WTC11 (cell line): ENCODE measurements around the gene SLIT3. TPM values are rescaled to one million over a fixed set of nuclear protein-coding genes. Genes with fewer than 3 reads are reported as not detected.

ENCODE experiments used
- ATAC-seq: fragments of 200-7000 bp; cut with Tn5 transposase; 2 replicates; pipeline ENCODE4 v1.10.0; 2021; ENCODE audit warnings: mild to moderate bottlenecking, moderate library complexity
- CTCF ChIA-PET: fragments of 300-600 bp; sonication (Branson Sonifier 250); formaldehyde crosslinking; loops from one replicate; lab custom pipeline; 2021; ENCODE audit warnings: antibody characterized with exemption; lab: Charles Lee
- POLR2A ChIA-PET: fragments of 350-600 bp; sonication (Branson Sonifier 250); formaldehyde crosslinking; loops from one replicate; lab custom pipeline; 2021; ENCODE audit warnings: antibody characterized with exemption; lab: Charles Lee
- DNase-seq: peaks from one replicate; pipeline ENCODE4 v3.0.0; 2021; ENCODE audit warnings: low spot score
- H3K27ac Mint-ChIP-seq: 2 replicates; pipeline ENCODE4 v1.8.0; 2021; ENCODE audit warnings: mixed read lengths
- H3K27me3 Mint-ChIP-seq: 2 replicates; pipeline ENCODE4 v1.8.0; 2021; ENCODE audit warnings: low read depth, mild to moderate bottlenecking, moderate library complexity, mixed read lengths
- H3K36me3 Mint-ChIP-seq: 2 replicates; pipeline ENCODE4 v1.8.0; 2021; ENCODE audit warnings: mixed read lengths
- H3K4me1 Mint-ChIP-seq: 2 replicates; pipeline ENCODE4 v1.8.0; 2022; ENCODE audit warnings: mixed read lengths
- H3K4me3 Mint-ChIP-seq: 2 replicates; pipeline ENCODE4 v1.8.0; 2021; ENCODE audit warnings: mild to moderate bottlenecking, moderate library complexity, mixed read lengths
- H3K9me3 Mint-ChIP-seq: 2 replicates; pipeline ENCODE4 v1.8.0; 2021; ENCODE audit warnings: mixed read lengths
- ETV6 ChIP-seq: sonication (generic); formaldehyde crosslinking; IDR thresholded peaks from 2 replicates; pipeline ENCODE4 v1.8.1; 2022; ENCODE audit warnings: mild to moderate bottlenecking, missing genetic modification reagents
- JAZF1 ChIP-seq: fragments of 250-450 bp; sonication (Bioruptor Pico); IDR thresholded peaks from 2 replicates; pipeline ENCODE4 v1.9.0; 2021; ENCODE audit warnings: moderate library complexity, mild to moderate bottlenecking, inconsistent platforms
- JUN ChIP-seq: sonication (generic); formaldehyde crosslinking; IDR thresholded peaks from 2 replicates; pipeline ENCODE4 v1.8.0; 2023; ENCODE audit warnings: mild to moderate bottlenecking, missing genetic modification reagents
- NFATC4 ChIP-seq: fragments of 250-450 bp; sonication (Bioruptor Pico); IDR thresholded peaks from 2 replicates; pipeline ENCODE4 v1.9.0; 2021; ENCODE audit warnings: mild to moderate bottlenecking
- NFYB ChIP-seq: sonication (generic); formaldehyde crosslinking; conservative IDR thresholded peaks from 2 replicates; pipeline ENCODE4 v1.8.0; 2022; ENCODE audit warnings: low read depth, missing genetic modification reagents
- RELA ChIP-seq: sonication (generic); formaldehyde crosslinking; IDR thresholded peaks from 2 replicates; pipeline ENCODE4 v1.8.1; 2022; ENCODE audit warnings: missing genetic modification reagents, mild to moderate bottlenecking, borderline replicate concordance
- ZNF263 ChIP-seq: sonication (generic); formaldehyde crosslinking; IDR thresholded peaks from 2 replicates; pipeline ENCODE4 v1.8.1; 2022; ENCODE audit warnings: low read depth, mild to moderate bottlenecking, moderate library complexity, missing genetic modification reagents
- ZNF423 ChIP-seq: fragments of 250-450 bp; sonication (Bioruptor Pico); IDR thresholded peaks from 2 replicates; pipeline ENCODE4 v2.1.2; 2022; ENCODE audit warnings: mild to moderate bottlenecking, moderate library complexity
- total RNA-seq: library from RNA; stranded (reverse); gene quantifications from 3 replicates; pipeline ENCODE4 v1.2.3, GENCODE V29; 2021
- TF ChIP-seq, protein P1 (sequence below): sonication (generic); formaldehyde crosslinking; IDR thresholded peaks from 2 replicates; pipeline ENCODE4 v1.8.1; 2022; ENCODE audit warnings: low read depth, mild to moderate bottlenecking, moderate library complexity, missing genetic modification reagents, borderline replicate concordance
- TF ChIP-seq, protein P2 (sequence below): sonication (generic); formaldehyde crosslinking; IDR thresholded peaks from 2 replicates; pipeline ENCODE4 v1.8.1; 2023; ENCODE audit warnings: mild to moderate bottlenecking, missing genetic modification reagents, borderline replicate concordance
- TF ChIP-seq, protein P3 (sequence below): sonication (generic); formaldehyde crosslinking; IDR thresholded peaks from 2 replicates; pipeline ENCODE4 v1.8.0; 2023; ENCODE audit warnings: missing genetic modification reagents, mild to moderate bottlenecking, borderline replicate concordance
- TF ChIP-seq, protein P4 (sequence below): fragments of 250-450 bp; sonication (Bioruptor Pico); IDR thresholded peaks from 2 replicates; pipeline ENCODE4 v1.9.0; 2021; ENCODE audit warnings: mild to moderate bottlenecking
- TF ChIP-seq, protein P5 (sequence below): fragments of 250-450 bp; sonication (Bioruptor Pico); IDR thresholded peaks from 2 replicates; pipeline ENCODE4 v1.9.0; 2021; ENCODE audit warnings: mild to moderate bottlenecking, borderline replicate concordance
- TF ChIP-seq, protein P6 (sequence below): fragments of 250-450 bp; sonication (Bioruptor Pico); IDR thresholded peaks from 2 replicates; pipeline ENCODE4 v2.1.2; 2022; ENCODE audit warnings: mild to moderate bottlenecking, moderate library complexity
- TF ChIP-seq, protein P7 (sequence below): sonication (generic); formaldehyde crosslinking; IDR thresholded peaks from 2 replicates; pipeline ENCODE4 v1.8.0; 2023; ENCODE audit warnings: missing genetic modification reagents

Gene SLIT3
- total RNA-seq, 1 experiment from 2014 or later: 1.9 TPM

DNA sequence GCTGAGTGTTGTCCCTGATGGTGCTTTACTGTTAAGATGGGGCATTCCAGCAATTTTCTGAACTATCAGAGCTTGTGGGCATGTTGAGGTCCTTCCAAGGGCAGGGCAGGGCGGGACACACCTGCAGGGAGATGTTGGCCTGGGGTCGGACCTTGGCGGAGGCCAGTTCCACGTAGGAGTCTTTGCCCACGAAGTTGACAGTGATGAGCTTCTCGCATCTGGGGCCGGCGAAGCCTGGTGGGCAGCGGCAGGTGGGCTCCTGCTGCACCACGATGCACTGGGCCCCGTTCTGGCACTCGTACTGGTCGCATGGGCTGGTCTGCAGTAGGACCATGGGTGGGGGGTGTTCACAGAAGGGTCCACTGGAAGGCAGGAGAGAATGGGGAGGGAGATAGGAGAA is 615.4 kb downstream of the SLIT3 start (continued):
- TF ChIP-seq, protein P1, sequence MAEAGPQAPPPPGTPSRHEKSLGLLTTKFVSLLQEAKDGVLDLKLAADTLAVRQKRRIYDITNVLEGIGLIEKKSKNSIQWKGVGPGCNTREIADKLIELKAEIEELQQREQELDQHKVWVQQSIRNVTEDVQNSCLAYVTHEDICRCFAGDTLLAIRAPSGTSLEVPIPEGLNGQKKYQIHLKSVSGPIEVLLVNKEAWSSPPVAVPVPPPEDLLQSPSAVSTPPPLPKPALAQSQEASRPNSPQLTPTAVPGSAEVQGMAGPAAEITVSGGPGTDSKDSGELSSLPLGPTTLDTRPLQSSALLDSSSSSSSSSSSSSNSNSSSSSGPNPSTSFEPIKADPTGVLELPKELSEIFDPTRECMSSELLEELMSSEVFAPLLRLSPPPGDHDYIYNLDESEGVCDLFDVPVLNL (CRISPR knock-in tag): no peak
- TF ChIP-seq, protein P2, sequence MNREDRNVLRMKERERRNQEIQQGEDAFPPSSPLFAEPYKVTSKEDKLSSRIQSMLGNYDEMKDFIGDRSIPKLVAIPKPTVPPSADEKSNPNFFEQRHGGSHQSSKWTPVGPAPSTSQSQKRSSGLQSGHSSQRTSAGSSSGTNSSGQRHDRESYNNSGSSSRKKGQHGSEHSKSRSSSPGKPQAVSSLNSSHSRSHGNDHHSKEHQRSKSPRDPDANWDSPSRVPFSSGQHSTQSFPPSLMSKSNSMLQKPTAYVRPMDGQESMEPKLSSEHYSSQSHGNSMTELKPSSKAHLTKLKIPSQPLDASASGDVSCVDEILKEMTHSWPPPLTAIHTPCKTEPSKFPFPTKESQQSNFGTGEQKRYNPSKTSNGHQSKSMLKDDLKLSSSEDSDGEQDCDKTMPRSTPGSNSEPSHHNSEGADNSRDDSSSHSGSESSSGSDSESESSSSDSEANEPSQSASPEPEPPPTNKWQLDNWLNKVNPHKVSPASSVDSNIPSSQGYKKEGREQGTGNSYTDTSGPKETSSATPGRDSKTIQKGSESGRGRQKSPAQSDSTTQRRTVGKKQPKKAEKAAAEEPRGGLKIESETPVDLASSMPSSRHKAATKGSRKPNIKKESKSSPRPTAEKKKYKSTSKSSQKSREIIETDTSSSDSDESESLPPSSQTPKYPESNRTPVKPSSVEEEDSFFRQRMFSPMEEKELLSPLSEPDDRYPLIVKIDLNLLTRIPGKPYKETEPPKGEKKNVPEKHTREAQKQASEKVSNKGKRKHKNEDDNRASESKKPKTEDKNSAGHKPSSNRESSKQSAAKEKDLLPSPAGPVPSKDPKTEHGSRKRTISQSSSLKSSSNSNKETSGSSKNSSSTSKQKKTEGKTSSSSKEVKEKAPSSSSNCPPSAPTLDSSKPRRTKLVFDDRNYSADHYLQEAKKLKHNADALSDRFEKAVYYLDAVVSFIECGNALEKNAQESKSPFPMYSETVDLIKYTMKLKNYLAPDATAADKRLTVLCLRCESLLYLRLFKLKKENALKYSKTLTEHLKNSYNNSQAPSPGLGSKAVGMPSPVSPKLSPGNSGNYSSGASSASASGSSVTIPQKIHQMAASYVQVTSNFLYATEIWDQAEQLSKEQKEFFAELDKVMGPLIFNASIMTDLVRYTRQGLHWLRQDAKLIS: no peak
- TF ChIP-seq, protein P3, sequence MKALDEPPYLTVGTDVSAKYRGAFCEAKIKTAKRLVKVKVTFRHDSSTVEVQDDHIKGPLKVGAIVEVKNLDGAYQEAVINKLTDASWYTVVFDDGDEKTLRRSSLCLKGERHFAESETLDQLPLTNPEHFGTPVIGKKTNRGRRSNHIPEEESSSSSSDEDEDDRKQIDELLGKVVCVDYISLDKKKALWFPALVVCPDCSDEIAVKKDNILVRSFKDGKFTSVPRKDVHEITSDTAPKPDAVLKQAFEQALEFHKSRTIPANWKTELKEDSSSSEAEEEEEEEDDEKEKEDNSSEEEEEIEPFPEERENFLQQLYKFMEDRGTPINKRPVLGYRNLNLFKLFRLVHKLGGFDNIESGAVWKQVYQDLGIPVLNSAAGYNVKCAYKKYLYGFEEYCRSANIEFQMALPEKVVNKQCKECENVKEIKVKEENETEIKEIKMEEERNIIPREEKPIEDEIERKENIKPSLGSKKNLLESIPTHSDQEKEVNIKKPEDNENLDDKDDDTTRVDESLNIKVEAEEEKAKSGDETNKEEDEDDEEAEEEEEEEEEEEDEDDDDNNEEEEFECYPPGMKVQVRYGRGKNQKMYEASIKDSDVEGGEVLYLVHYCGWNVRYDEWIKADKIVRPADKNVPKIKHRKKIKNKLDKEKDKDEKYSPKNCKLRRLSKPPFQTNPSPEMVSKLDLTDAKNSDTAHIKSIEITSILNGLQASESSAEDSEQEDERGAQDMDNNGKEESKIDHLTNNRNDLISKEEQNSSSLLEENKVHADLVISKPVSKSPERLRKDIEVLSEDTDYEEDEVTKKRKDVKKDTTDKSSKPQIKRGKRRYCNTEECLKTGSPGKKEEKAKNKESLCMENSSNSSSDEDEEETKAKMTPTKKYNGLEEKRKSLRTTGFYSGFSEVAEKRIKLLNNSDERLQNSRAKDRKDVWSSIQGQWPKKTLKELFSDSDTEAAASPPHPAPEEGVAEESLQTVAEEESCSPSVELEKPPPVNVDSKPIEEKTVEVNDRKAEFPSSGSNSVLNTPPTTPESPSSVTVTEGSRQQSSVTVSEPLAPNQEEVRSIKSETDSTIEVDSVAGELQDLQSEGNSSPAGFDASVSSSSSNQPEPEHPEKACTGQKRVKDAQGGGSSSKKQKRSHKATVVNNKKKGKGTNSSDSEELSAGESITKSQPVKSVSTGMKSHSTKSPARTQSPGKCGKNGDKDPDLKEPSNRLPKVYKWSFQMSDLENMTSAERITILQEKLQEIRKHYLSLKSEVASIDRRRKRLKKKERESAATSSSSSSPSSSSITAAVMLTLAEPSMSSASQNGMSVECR: no peak
- TF ChIP-seq JAZF1 (CRISPR knock-in tag): no peak
- no peak for TF ChIP-seq NFATC4 (CRISPR knock-in tag)
- no peak for TF ChIP-seq ZNF423 (CRISPR knock-in tag)
- TF ChIP-seq, protein P4, sequence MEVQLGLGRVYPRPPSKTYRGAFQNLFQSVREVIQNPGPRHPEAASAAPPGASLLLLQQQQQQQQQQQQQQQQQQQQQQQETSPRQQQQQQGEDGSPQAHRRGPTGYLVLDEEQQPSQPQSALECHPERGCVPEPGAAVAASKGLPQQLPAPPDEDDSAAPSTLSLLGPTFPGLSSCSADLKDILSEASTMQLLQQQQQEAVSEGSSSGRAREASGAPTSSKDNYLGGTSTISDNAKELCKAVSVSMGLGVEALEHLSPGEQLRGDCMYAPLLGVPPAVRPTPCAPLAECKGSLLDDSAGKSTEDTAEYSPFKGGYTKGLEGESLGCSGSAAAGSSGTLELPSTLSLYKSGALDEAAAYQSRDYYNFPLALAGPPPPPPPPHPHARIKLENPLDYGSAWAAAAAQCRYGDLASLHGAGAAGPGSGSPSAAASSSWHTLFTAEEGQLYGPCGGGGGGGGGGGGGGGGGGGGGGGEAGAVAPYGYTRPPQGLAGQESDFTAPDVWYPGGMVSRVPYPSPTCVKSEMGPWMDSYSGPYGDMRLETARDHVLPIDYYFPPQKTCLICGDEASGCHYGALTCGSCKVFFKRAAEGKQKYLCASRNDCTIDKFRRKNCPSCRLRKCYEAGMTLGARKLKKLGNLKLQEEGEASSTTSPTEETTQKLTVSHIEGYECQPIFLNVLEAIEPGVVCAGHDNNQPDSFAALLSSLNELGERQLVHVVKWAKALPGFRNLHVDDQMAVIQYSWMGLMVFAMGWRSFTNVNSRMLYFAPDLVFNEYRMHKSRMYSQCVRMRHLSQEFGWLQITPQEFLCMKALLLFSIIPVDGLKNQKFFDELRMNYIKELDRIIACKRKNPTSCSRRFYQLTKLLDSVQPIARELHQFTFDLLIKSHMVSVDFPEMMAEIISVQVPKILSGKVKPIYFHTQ (CRISPR knock-in tag): no peak
- no peak for TF ChIP-seq ETV6 (CRISPR knock-in tag)
- no peak for TF ChIP-seq NFYB (CRISPR knock-in tag)
- TF ChIP-seq ZNF263: no peak

DNA sequence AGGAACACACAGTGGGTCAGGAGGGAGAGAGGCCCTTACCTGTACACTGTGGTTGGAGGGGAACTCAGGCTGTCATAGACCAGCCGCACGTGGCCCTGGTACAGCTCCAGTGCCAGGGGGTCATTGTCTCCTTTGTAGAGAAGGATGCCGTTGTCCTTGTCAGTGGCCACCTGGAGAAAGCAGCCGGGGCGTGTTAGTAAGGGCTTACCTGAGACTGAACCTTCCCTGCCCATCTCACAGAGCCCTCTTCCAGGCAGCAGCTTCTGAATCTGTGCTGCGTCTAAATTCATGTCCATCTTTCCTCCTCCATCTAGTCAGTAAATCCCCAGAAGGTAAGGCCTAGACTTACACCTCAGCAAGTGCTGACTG is 617.0 kb downstream of the SLIT3 start:
- Mint-ChIP-seq H3K36me3 (no peaks in the 10 kb centered on the region), H3K27ac (no peak overlapping the region), H3K27me3 (no peaks in the 10 kb centered on the region; the same call in 1 of the 2 replicates), H3K4me3 (no peak overlapping the region), H3K9me3 (no peaks in the 10 kb centered on the region), H3K4me1 (no peaks in the 10 kb centered on the region)
- TF ChIP-seq, protein P5, sequence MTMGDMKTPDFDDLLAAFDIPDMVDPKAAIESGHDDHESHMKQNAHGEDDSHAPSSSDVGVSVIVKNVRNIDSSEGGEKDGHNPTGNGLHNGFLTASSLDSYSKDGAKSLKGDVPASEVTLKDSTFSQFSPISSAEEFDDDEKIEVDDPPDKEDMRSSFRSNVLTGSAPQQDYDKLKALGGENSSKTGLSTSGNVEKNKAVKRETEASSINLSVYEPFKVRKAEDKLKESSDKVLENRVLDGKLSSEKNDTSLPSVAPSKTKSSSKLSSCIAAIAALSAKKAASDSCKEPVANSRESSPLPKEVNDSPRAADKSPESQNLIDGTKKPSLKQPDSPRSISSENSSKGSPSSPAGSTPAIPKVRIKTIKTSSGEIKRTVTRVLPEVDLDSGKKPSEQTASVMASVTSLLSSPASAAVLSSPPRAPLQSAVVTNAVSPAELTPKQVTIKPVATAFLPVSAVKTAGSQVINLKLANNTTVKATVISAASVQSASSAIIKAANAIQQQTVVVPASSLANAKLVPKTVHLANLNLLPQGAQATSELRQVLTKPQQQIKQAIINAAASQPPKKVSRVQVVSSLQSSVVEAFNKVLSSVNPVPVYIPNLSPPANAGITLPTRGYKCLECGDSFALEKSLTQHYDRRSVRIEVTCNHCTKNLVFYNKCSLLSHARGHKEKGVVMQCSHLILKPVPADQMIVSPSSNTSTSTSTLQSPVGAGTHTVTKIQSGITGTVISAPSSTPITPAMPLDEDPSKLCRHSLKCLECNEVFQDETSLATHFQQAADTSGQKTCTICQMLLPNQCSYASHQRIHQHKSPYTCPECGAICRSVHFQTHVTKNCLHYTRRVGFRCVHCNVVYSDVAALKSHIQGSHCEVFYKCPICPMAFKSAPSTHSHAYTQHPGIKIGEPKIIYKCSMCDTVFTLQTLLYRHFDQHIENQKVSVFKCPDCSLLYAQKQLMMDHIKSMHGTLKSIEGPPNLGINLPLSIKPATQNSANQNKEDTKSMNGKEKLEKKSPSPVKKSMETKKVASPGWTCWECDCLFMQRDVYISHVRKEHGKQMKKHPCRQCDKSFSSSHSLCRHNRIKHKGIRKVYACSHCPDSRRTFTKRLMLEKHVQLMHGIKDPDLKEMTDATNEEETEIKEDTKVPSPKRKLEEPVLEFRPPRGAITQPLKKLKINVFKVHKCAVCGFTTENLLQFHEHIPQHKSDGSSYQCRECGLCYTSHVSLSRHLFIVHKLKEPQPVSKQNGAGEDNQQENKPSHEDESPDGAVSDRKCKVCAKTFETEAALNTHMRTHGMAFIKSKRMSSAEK (CRISPR knock-in tag): no peak
- TF ChIP-seq, protein P6, sequence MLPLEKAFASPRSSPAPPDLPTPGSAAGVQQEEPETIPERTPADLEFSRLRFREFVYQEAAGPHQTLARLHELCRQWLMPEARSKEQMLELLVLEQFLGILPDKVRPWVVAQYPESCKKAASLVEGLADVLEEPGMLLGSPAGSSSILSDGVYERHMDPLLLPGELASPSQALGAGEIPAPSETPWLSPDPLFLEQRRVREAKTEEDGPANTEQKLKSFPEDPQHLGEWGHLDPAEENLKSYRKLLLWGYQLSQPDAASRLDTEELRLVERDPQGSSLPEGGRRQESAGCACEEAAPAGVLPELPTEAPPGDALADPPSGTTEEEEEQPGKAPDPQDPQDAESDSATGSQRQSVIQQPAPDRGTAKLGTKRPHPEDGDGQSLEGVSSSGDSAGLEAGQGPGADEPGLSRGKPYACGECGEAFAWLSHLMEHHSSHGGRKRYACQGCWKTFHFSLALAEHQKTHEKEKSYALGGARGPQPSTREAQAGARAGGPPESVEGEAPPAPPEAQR (CRISPR knock-in tag): no peak
- TF ChIP-seq JUN (no peak), RELA (CRISPR knock-in tag) (no peak)
- TF ChIP-seq, protein P7, sequence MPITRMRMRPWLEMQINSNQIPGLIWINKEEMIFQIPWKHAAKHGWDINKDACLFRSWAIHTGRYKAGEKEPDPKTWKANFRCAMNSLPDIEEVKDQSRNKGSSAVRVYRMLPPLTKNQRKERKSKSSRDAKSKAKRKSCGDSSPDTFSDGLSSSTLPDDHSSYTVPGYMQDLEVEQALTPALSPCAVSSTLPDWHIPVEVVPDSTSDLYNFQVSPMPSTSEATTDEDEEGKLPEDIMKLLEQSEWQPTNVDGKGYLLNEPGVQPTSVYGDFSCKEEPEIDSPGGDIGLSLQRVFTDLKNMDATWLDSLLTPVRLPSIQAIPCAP: no peak
- ChIA-PET POLR2A (no interaction called here), CTCF (no interaction called here)
- no peak for DNase-seq
- no peak for ATAC-seq
